ENCODE measurements around the gene ZNF679. TPM values are rescaled to one million over a fixed set of nuclear protein-coding genes. Genes with fewer than 3 reads are reported as not detected.
"Not testable (repeated sequence)": the region's sequence is repeated elsewhere in the genome, so short reads cannot be mapped to it uniquely, and the experiment has no call there.

Gene ZNF679
- total RNA-seq, 4 donors from 2014 or later: not detected

DNA sequence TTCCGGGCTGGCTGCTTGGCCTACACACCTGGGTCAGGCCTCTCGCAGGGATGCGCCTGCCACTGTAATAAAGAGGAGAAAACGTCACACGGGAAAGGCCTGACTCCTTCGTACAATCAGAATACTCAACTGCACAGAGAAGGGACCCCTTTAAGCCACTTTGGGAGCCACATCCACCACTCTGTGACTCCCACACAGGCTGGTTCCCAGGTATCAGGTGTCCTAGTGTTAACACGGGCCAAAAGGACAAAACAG, 79.7 kb downstream of the ZNF679 start:
- peak; percentile 12 to 16 for DNase-seq
- Histone ChIP-seq H3K27ac (peak overlapping the region; percentile 89 to 91 (median 90)), H3K4me3 (replicated peaks in 1 of 3) (peak overlapping the region in 2 of 3 donors; percentile 35 to 38), H3K9me3 (no peaks in the 10 kb centered on the region), H3K36me3 (no peaks in the 10 kb centered on the region), H3K4me1 (peaks cover 0 to 10% of the 10 kb centered on the region in 2 donors), H3K27me3 (no peaks in the 10 kb centered on the region)
- WGBS, 2 donors: 49 to 60% methylated on average over 7 of the region's 7 CpGs
- intact Hi-C loops (cut with DNase I): no loop called here
- TF ChIP-seq CTCF (IDR thresholded peaks at IDR 0.05) (no peak), POLR2A (IDR thresholded peaks at IDR 0.05) (no peak)

DNA sequence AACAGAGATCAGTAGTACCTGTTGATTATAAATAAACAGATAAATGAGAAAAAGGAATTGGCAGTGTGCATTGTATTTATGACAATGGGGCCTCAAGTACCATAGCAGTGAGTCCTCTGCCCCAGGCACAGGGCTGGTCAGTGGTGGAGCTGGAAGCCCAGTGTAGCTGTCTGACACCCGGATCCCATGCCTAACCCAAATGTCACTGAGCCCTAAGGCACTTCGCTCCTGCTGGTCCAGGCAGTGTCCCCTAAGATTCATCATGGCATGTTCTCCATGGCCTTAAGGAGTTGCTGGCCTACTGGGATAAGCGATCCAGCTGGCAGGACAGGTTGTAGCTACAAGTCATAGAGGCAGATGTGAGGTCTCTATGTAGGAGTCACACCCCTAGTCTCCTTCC, 82.2 kb downstream of the ZNF679 start:
- H3K9me3 ChIP-seq: no peaks in the 10 kb centered on the region
- H3K4me3 ChIP-seq (replicated peaks in 1 of 3): no peak overlapping the region
- WGBS, 2 donors: 91 to 96% methylated on average over 2 to 3 of the region's 3 CpGs
- intact Hi-C loops (cut with DNase I): no loop called here
- DNase-seq: no peak
- no peak for TF ChIP-seq POLR2A (IDR thresholded peaks at IDR 0.05)
- TF ChIP-seq CTCF (IDR thresholded peaks at IDR 0.05): no peak
- no peaks in the 10 kb centered on the region for H3K36me3 ChIP-seq
- no peaks in the 10 kb centered on the region for H3K27me3 ChIP-seq
- H3K4me1 ChIP-seq: peaks cover 9 to 24% of the 10 kb centered on the region in 2 donors
- no peak overlapping the region for H3K27ac ChIP-seq

DNA sequence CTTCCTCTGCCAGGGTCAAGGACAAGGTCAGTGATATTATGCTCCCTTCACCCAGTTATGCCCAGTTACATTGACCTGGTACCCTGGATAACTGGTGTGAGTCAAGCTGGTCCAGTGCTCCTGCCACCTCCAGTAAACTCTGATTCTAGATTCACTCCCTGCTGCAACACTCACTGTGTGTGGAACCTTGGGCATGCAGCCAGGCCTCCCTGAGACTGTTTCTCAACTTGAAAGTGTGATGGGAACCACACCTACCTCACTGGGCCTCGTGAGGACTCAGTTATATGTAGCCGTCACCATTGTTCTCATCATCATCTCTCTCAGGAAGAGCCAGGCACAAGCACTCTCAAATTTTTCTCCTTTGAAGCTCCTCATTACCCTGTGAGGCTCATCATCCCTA, 84.6 kb downstream of the ZNF679 start:
- H3K36me3 ChIP-seq: no peaks in the 10 kb centered on the region
- no peak for TF ChIP-seq POLR2A (IDR thresholded peaks at IDR 0.05)
- no peak for TF ChIP-seq CTCF (IDR thresholded peaks at IDR 0.05)
- no peaks in the 10 kb centered on the region for H3K9me3 ChIP-seq
- H3K4me3 ChIP-seq (replicated peaks in 1 of 3): no peak overlapping the region
- intact Hi-C loops (cut with DNase I): no loop called here
- DNase-seq: peak in 1 of 2 donors; percentile 8
- H3K27me3 ChIP-seq: no peaks in the 10 kb centered on the region
- WGBS, 2 donors: 35 to 57% methylated on average over 2 of the region's 2 CpGs
- H3K27ac ChIP-seq: no peak overlapping the region
- peaks cover 9 to 18% of the 10 kb centered on the region in 2 donors for H3K4me1 ChIP-seq

- no peaks in the 10 kb centered on the region for H3K27me3 ChIP-seq
- H3K4me3 ChIP-seq (replicated peaks in 1 of 3): peak within 1 kb of the TSS; percentile 52 to 95 (median 58)
- DNase-seq: peak; percentile 92 to 93
- peak within 1 kb of the TSS in 2 of 3 donors; percentile 20 to 37 for H3K27ac ChIP-seq
- peaks cover 9 to 15% of the 10 kb centered on the region in 2 donors for H3K4me1 ChIP-seq
- no peak for TF ChIP-seq CTCF (IDR thresholded peaks at IDR 0.05)
- TF ChIP-seq POLR2A (IDR thresholded peaks at IDR 0.05): peak in 1 of 2 donors; percentile 64
- intact Hi-C loops (cut with DNase I): no loop called here
- no peaks in the 10 kb centered on the region for H3K36me3 ChIP-seq
- 1% methylated on average over 32 to 33 of the region's 33 CpGs for WGBS, 2 donors
- H3K9me3 ChIP-seq: no peaks in the 10 kb centered on the region
These were observed 85.6 kb downstream of the ZNF679 start, which contains the start of gene ZNF736 for GRCh38 chr7:64313740-64314491. TSS of gene ZNF736 (plus strand) at chr7:64313961. CDS start at chr7:64314151, 190 bp downstream.

DNA sequence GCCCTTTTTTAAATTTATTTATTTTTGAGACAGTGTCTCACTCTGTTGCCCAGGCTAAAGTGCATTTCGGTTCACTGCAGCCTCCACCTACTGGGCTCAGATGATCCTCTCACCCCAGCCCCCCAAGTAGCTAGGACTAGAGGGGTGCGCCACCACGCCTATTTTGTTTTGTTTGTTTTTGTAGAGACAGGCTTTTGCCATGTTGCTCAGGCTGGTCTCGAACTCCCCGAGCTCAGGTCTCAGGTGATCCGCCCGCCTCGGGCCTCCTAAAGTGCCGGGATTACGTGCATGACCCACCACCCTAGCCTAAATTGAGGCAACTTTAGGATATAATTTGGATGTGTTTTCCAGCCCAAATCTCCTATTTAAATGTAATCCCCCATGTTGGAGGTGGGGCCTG, 86.3 kb downstream of the ZNF679 start:
- H3K4me3 ChIP-seq (replicated peaks in 1 of 3): peak overlapping the region; percentile 52 to 95 (median 58)
- H3K27me3 ChIP-seq: no peaks in the 10 kb centered on the region
- WGBS, 2 donors: 20 to 30% methylated on average over 10 of the region's 10 CpGs
- TF ChIP-seq POLR2A (IDR thresholded peaks at IDR 0.05): no peak
- TF ChIP-seq CTCF (IDR thresholded peaks at IDR 0.05): no peak
- H3K36me3 ChIP-seq: no peaks in the 10 kb centered on the region
- DNase-seq: peak in 1 of 2 donors; percentile 6
- H3K9me3 ChIP-seq: no peaks in the 10 kb centered on the region
- intact Hi-C loops (cut with DNase I): no loop called here
- H3K4me1 ChIP-seq: peaks cover 9 to 15% of the 10 kb centered on the region in 2 donors
- peak overlapping the region in 1 of 3 donors; percentile 20 for H3K27ac ChIP-seq

- H3K4me3 ChIP-seq (replicated peaks in 1 of 3); DNase-seq; H3K9me3 ChIP-seq; H3K27me3 ChIP-seq; intact Hi-C loops (cut with DNase I); H3K36me3 ChIP-seq; H3K27ac ChIP-seq: not testable (repeated sequence)
- WGBS, 2 donors: 64 to 84% methylated on average over 1 of the region's 1 CpG
- H3K4me1 ChIP-seq: peaks cover 9 to 15% of the 10 kb centered on the region in 2 donors
These were observed 87.9 kb downstream of the ZNF679 start for GRCh38 chr7:64316031-64316742.
